Activated naive CD4-positive, alpha-beta T cell treated with Interleukin-2 at 50 U/mL for 16 hours (primary cell): ENCODE data around the gene EBLN1.
"Not testable (repeated sequence)": the region's sequence is repeated elsewhere in the genome, so short reads cannot be mapped to it uniquely, and the experiment has no call there.

Experiments
- DNase-seq: peaks from one replicate; pipeline ENCODE4 v3.0.0-alpha.2; 2020

Gene EBLN1

DNA sequence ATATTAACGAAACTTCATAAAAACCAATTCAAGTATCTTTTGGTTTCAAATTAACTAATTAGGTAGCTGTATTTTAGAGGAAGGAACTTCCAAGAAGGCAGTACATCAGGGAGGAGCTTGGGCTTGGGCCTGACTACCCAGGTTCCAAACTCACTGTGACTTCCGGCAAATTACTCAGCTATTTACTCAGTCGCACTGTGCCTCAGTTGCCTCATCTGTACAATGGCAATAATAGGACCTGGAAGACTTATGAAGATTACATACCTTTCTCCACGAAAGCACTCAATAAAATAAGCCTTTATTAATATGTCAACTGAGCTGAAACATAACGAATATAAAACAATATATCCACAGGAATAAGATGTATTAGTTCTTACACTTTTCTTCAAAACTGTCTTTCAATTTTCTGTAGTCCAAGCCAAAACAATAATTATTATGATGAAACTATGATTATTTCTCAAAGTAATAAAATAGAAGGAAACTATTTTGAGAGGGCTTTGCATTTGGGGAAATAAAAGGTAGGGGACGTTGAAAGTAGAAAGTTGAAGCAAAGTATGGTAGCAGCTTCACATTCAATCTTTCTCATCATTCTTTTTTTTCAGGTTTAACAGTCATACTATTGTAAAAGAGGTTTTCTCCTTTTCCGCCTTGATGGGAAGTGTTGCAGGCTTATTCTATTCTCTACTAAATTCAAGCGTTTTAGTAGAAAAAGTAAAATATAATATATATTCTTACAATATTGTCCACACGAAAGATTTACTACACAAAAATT is 10.5 kb upstream of the EBLN1 start:
- DNase-seq: no peak

DNA sequence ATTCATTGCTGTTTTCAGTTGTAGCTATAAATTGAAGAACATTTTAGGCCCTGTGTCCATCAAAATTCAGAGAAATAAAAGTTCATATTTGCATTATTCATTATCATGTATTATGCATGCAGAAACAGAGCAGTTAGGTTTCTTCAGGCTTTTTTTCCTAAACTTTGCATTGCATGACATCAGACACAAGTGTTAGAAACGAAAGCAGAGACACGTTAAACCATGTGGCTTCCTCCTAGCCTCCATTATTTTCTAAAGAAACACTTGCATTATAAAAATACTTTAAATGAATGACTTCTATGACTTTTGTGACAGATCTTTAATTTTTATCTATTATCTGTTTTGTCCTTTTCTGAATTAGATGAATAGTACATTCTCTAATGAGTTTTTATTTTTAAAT is 8.8 kb upstream of the EBLN1 start:
- no peak for DNase-seq

GRCh38 chr10:22222236-22223190 is 4.7 kb upstream of the EBLN1 start:
- DNase-seq: no peak

- no peak for DNase-seq
These were observed 1.5 kb upstream of the EBLN1 start for GRCh38 chr10:22219308-22219707.

GRCh38 chr10:22218448-22218847 is 633 bp upstream of the EBLN1 start:
- no peak for DNase-seq

DNA sequence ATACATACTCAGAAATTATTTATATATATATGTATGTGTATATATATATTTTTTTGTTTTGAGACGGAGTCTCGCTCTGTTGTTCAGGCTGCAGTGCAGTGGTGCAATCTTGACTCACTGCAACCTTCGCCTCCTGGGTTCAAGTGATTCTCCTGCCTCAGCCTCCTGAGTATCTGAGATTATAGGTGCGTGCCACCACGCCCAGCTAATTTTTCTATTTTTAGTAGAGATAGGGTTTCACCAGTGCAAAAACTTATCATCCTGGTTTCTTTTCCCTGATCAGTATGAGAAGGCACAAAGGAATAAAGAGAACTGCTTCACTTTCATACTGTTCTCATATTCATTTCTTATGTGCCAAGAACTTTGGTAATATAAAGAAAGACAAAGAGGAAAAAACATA is 731 bp downstream of the EBLN1 start:
- not testable (repeated sequence) for DNase-seq

DNA sequence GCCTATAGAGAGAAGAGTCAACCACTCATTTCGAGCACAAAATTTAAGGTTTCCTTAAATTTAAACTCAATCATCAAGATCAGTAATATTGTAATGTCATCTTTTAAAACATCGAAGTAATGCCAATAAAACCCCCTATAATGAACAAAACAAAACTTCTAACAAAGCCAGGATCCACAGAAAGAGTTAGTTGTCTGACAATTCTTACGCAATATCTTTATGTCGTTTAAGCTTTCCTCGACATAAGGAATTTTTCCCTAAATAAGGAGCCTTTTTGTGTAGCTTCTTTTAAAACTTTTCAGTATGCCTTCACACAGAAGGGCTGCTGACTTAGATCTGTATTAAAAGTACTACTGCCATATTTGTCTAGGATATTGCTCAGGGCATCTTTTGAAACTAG is 7.5 kb downstream of the EBLN1 start:
- DNase-seq: no peak

DNA sequence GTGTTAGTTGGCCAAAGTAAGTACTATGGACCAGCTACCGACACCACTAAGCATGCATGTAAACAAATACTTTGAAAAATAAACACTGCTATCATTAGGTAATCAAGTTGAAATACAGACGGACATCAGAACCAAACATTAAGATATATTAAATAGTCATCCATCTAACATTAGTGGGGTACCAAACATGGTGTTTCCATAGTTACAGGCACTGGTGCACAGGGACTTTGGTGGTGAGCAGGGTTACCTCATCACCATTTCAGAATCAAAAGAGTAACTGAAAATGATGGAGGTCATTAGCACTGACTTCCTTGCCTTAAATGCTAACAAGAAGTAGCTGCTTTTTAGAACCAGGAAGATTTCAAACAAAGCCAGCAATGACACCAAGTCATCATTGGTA is 23.9 kb downstream of the EBLN1 start:
- no peak for DNase-seq

DNA sequence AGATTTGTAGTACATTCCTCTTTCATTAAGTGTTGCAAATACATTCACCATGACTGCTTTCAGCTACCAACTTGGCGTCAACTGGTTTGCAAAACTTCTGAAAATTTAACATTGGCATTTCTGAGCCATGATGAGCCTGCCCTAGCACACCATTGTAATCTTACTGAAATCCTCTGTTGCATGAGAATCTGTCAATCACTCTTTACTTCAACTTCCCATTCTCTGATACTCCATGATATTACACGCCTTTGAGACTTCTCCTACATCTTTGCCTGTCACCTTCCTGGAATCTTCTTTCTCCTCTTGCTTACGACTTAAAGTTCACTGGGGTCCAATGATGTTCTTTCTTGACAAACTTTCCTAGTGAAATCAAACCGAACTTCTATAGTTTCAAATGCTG is 32.2 kb downstream of the EBLN1 start:
- DNase-seq: no peak

DNA sequence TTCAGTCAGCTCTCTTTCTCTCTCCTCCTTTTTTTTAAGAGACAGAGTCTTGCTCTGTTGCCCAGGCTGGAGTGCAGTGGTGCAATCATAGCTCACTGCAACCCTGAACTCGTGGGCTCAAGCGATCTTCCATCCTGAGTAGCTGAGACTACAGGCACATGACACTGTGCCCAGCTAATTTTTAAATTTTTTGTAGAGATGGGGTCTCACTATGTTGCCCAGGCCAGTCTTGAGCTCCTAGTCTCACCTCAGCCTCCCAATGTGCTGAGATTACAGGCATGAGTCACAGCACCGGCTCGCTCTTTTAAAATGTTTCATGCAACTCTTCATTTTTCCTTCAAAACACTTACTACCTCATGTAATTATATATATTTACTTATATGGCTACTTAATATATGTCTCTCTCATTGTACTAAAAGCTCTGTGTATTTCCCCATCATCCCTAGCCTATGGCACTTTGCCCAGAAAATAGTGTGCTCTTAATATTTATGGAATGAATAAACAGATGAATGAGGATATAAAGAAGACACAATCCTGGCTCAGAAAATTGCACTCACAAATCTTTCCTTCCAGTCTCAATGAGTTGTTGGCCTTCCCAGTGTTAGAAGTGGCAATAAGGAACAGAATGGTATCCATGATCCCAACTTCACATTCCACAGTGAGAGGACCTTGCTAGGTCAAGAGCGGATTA is 33.9 kb downstream of the EBLN1 start:
- no peak for DNase-seq

GRCh38 chr10:22180724-22181123 is 37.1 kb downstream of the EBLN1 start:
- no peak for DNase-seq

GRCh38 chr10:22174442-22174841 is 43.4 kb downstream of the EBLN1 start:
- no peak for DNase-seq

DNA sequence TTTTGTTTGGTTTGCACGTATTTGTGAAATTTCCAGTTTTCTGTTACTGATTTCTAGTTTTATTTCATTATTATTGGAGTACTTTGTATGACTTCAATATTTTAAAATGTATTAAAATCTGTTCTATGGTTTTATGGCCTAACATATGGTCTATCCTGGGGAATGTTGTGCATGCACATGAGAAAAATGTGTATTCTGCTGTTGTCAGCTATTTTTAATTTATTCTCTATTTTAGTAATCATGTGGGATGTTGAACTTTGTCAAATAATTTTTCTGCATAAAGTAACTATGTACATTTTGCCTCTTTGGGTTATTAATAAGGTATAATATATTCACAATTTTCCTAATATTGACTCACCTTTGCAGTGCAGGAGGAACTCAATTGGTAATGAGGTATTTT is 46.7 kb downstream of the EBLN1 start:
- DNase-seq: no peak

GRCh38 chr10:22170582-22170981 is 47.2 kb downstream of the EBLN1 start:
- DNase-seq: no peak

GRCh38 chr10:22159979-22160378 is 57.8 kb downstream of the EBLN1 start:
- DNase-seq: no peak

GRCh38 chr10:22159180-22159579 is 58.6 kb downstream of the EBLN1 start:
- DNase-seq: no peak
